Liver (tissue), 9 donors: ENCODE data around the gene CATSPER3. TPM values are rescaled to one million over a fixed set of nuclear protein-coding genes. Genes with fewer than 3 reads are reported as not detected.

Experiments
- DNase-seq: peaks from one replicate; pipeline ENCODE4 v3.0.0-alpha.2; 2017; ENCODE audit warnings: low spot score
- H3K27ac ChIP-seq, 2 donors: one replicate each; pipeline ENCODE4 v1.7.0; 2013; ENCODE audit warnings: inconsistent platforms in 2 of 2, low read length in 2 of 2, control low read depth in 1 of 2, low read depth in 1 of 2, mild to moderate bottlenecking in 1 of 2
- H3K27me3 ChIP-seq, 4 donors: one replicate each; pipeline versions ENCODE4 v1.6.1 to v1.7.0; 2013; ENCODE audit warnings: low read length in 3 of 4, inconsistent platforms in 1 of 4, mild to moderate bottlenecking in 1 of 4, moderate library complexity in 1 of 4; ENCODE audit not compliant: control insufficient read depth in 4 of 4, insufficient read depth in 4 of 4
- H3K36me3 ChIP-seq, 4 donors: one replicate each; pipeline versions ENCODE4 v1.6.1 to v1.7.0; 2013; ENCODE audit warnings: low read length in 3 of 4, mild to moderate bottlenecking in 3 of 4, low read depth in 1 of 4, moderate library complexity in 1 of 4; ENCODE audit not compliant: control insufficient read depth in 4 of 4, insufficient read depth in 3 of 4
- H3K4me1 ChIP-seq, 4 donors: one replicate each; pipeline versions ENCODE4 v1.6.1 to v1.7.0; 2013; ENCODE audit warnings: low read length in 3 of 4, mild to moderate bottlenecking in 3 of 4, moderate library complexity in 1 of 4; ENCODE audit not compliant: control insufficient read depth in 4 of 4, insufficient read depth in 4 of 4
- H3K4me3 ChIP-seq, 3 donors: one replicate each; pipeline versions ENCODE4 v1.6.1 to v1.7.0; 2013; ENCODE audit warnings: low read length in 3 of 3, control low read depth in 1 of 3, low read depth in 1 of 3, mild to moderate bottlenecking in 1 of 3
- H3K9ac ChIP-seq, 2 donors: one replicate each; pipeline ENCODE4 v1.7.0; 2013; ENCODE audit warnings: low read length in 2 of 2, mild to moderate bottlenecking in 2 of 2, moderate library complexity in 2 of 2, control low read depth in 1 of 2, low read depth in 1 of 2
- H3K9me3 ChIP-seq, 4 donors: one replicate each; pipeline versions ENCODE4 v1.6.1 to v1.7.0; 2013; ENCODE audit warnings: low read length in 3 of 4; ENCODE audit not compliant: control insufficient read depth in 4 of 4
- EGR1 ChIP-seq, 2 donors: IDR thresholded peaks; 2 replicates each; pipeline ENCODE4 v1.6.1; 2016 to 2018; ENCODE audit warnings: antibody characterized with exemption in 2 of 2, low read depth in 2 of 2
- FOXA1 ChIP-seq: IDR thresholded peaks from 2 replicates; pipeline ENCODE4 v1.6.1; 2016; ENCODE audit warnings: antibody characterized with exemption
- GABPA ChIP-seq, 2 donors: IDR thresholded peaks in 1 of 2; conservative IDR thresholded peaks in 1 of 2; 2 replicates each; pipeline ENCODE4 v1.6.1; 2016; ENCODE audit warnings: antibody characterized with exemption in 2 of 2, mild to moderate bottlenecking in 1 of 2, moderate library complexity in 1 of 2
- HNF4A ChIP-seq, 2 donors: conservative IDR thresholded peaks; 2 replicates each; pipeline ENCODE4 v1.6.1; 2016; ENCODE audit warnings: antibody characterized with exemption in 2 of 2, mild to moderate bottlenecking in 2 of 2
- HNF4G ChIP-seq: IDR thresholded peaks from 2 replicates; pipeline ENCODE4 v1.6.1; 2016; ENCODE audit warnings: antibody characterized with exemption
- NR2F2 ChIP-seq: IDR thresholded peaks from 2 replicates; pipeline ENCODE4 v1.6.1; 2016; ENCODE audit warnings: antibody characterized with exemption
- RAD21 ChIP-seq, 2 donors: IDR thresholded peaks; 2 replicates each; pipeline ENCODE4 v1.6.1; 2016; ENCODE audit warnings: antibody characterized with exemption in 2 of 2, mild to moderate bottlenecking in 2 of 2
- RXRA ChIP-seq, 2 donors: IDR thresholded peaks; 2 replicates each; pipeline ENCODE4 v1.6.1; 2017 to 2018; ENCODE audit warnings: antibody characterized with exemption in 2 of 2, mild to moderate bottlenecking in 1 of 2
- SP1 ChIP-seq: IDR thresholded peaks from 2 replicates; pipeline ENCODE4 v1.6.1; 2018; ENCODE audit warnings: antibody characterized with exemption, mild to moderate bottlenecking
- TAF1 ChIP-seq: conservative IDR thresholded peaks from 2 replicates; pipeline ENCODE4 v1.6.1; 2016; ENCODE audit warnings: antibody characterized with exemption, mild to moderate bottlenecking
- YY1 ChIP-seq: IDR thresholded peaks from 2 replicates; pipeline ENCODE4 v1.6.1; 2016; ENCODE audit warnings: antibody characterized with exemption, mild to moderate bottlenecking
- WGBS: extraction: QIAGEN DNeasy Blood & Tissue Kit; methylation state at CpG from one replicate; pipeline ENCODE4 v1.1.7; 2013; 5-methylcytosine and 5-hydroxymethylcytosine counted together
- polyA plus RNA-seq, 2 donors: library from polyadenylated mRNA; stranded (reverse) in 1 of 2; unstranded in 1 of 2; fragments of 200-250 nt in 1 of 2; fragments of >200 nt in 1 of 2; fragmentation: Nextera tagmentation in 1 of 2; extraction: Ambion mirVana in 1 of 2; gene quantifications; one replicate each; pipeline versions ENCODE4 v1.2.1 to v1.2.3, GENCODE V29; 2013 to 2015
- total RNA-seq, 2 donors: library from RNA; depleted of rRNA; stranded (reverse); fragments of >200 nt; gene quantifications; one replicate each; pipeline ENCODE4 v1.2.3, GENCODE V29; 2014
- TF ChIP-seq, protein P1 (sequence below): fragments of 150-350 bp; IDR thresholded peaks from 2 replicates; pipeline ENCODE4 v1.5.1; 2017; ENCODE audit warnings: improper control_type of control experiment, low read depth, low read length; ENCODE audit not compliant: missing input control
- TF ChIP-seq, protein P2 (sequence below): IDR thresholded peaks from 2 replicates; pipeline ENCODE4 v1.6.1; 2016; ENCODE audit warnings: antibody characterized with exemption
- TF ChIP-seq, protein P3 (sequence below): IDR thresholded peaks from 2 replicates; pipeline ENCODE4 v1.6.1; 2016; ENCODE audit warnings: antibody characterized with exemption
- TF ChIP-seq, protein P4 (sequence below): IDR thresholded peaks from 2 replicates; pipeline ENCODE4 v1.6.1; 2016; ENCODE audit warnings: antibody characterized with exemption, mild to moderate bottlenecking
- donor health status: healthy.
- donor health status: healthy.
- donor health status: healthy.
- donor health status: healthy.
- donor health status: healthy.

CATSPER3 gene
- total and polyA plus RNA-seq, 4 donors = 0.28 to 0.37 (median 0.34) TPM

DNA sequence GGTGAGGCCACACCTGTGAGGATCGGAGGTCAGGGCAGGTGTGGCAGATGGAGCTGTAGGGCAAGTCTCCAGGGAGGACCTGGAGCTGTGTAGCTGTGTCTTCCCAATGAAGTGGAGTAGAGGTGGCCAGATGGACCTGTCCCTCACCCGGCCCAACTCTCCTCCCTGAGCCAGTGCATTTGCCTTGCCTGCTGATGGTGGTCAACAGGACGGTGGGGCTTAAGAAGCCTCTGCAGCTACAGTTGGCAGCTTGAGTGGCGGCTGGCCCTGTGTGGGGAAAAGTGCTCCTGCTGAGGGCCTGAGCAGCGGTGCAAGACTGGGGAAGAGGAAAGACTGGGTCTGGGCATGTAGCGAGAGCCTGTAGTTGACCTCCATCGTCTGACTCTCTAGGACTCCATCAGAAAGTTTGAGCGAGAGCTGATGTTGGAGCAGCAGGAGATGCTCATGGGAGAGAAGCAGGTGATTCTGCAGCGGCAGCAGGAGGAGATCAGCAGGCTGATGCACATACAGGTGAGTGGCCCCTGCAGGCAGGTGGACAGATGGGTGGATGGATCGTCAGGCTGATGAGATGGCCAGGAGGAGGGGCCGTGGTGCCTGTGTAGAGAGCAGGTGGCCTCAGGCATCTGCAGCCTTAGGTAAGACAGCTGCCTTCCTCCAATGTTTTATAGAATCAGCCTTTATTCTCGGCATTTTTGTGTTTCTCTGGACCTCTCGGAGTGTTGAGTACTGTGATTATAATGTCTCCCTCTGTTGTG lies 41.5 kb downstream of the CATSPER3 start:
- no peak for DNase-seq
- 95% methylated on average over 13 of the region's 13 CpGs for WGBS
- H3K9me3 ChIP-seq = no peaks in the 10 kb centered on the region

GRCh38 chr5:135009736-135010501 lies 42.2 kb downstream of the CATSPER3 start:
- TF ChIP-seq FOXA1 (no peak), RXRA (IDR thresholded peaks at IDR 0.05) (no peak), HNF4A (conservative IDR thresholded peaks at IDR 0.05) (no peak), HNF4G (no peak), GABPA (IDR thresholded peaks at IDR 0.05 in 1 of 2, conservative IDR thresholded peaks at IDR 0.05 in 1 of 2) (no peak), TAF1 (no peak), NR2F2 (no peak), YY1 (no peak), EGR1 (IDR thresholded peaks at IDR 0.05; ENCODE audit: low read depth in 2 of 2) (no peak), SP1 (no peak)
- TF ChIP-seq, protein P1, sequence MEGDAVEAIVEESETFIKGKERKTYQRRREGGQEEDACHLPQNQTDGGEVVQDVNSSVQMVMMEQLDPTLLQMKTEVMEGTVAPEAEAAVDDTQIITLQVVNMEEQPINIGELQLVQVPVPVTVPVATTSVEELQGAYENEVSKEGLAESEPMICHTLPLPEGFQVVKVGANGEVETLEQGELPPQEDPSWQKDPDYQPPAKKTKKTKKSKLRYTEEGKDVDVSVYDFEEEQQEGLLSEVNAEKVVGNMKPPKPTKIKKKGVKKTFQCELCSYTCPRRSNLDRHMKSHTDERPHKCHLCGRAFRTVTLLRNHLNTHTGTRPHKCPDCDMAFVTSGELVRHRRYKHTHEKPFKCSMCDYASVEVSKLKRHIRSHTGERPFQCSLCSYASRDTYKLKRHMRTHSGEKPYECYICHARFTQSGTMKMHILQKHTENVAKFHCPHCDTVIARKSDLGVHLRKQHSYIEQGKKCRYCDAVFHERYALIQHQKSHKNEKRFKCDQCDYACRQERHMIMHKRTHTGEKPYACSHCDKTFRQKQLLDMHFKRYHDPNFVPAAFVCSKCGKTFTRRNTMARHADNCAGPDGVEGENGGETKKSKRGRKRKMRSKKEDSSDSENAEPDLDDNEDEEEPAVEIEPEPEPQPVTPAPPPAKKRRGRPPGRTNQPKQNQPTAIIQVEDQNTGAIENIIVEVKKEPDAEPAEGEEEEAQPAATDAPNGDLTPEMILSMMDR = no peak
- TF ChIP-seq, protein P2, sequence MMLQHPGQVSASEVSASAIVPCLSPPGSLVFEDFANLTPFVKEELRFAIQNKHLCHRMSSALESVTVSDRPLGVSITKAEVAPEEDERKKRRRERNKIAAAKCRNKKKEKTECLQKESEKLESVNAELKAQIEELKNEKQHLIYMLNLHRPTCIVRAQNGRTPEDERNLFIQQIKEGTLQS = no peak
- TF ChIP-seq, protein P3, sequence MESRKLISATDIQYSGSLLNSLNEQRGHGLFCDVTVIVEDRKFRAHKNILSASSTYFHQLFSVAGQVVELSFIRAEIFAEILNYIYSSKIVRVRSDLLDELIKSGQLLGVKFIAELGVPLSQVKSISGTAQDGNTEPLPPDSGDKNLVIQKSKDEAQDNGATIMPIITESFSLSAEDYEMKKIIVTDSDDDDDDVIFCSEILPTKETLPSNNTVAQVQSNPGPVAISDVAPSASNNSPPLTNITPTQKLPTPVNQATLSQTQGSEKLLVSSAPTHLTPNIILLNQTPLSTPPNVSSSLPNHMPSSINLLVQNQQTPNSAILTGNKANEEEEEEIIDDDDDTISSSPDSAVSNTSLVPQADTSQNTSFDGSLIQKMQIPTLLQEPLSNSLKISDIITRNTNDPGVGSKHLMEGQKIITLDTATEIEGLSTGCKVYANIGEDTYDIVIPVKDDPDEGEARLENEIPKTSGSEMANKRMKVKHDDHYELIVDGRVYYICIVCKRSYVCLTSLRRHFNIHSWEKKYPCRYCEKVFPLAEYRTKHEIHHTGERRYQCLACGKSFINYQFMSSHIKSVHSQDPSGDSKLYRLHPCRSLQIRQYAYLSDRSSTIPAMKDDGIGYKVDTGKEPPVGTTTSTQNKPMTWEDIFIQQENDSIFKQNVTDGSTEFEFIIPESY = no peak
- TF ChIP-seq, protein P4, sequence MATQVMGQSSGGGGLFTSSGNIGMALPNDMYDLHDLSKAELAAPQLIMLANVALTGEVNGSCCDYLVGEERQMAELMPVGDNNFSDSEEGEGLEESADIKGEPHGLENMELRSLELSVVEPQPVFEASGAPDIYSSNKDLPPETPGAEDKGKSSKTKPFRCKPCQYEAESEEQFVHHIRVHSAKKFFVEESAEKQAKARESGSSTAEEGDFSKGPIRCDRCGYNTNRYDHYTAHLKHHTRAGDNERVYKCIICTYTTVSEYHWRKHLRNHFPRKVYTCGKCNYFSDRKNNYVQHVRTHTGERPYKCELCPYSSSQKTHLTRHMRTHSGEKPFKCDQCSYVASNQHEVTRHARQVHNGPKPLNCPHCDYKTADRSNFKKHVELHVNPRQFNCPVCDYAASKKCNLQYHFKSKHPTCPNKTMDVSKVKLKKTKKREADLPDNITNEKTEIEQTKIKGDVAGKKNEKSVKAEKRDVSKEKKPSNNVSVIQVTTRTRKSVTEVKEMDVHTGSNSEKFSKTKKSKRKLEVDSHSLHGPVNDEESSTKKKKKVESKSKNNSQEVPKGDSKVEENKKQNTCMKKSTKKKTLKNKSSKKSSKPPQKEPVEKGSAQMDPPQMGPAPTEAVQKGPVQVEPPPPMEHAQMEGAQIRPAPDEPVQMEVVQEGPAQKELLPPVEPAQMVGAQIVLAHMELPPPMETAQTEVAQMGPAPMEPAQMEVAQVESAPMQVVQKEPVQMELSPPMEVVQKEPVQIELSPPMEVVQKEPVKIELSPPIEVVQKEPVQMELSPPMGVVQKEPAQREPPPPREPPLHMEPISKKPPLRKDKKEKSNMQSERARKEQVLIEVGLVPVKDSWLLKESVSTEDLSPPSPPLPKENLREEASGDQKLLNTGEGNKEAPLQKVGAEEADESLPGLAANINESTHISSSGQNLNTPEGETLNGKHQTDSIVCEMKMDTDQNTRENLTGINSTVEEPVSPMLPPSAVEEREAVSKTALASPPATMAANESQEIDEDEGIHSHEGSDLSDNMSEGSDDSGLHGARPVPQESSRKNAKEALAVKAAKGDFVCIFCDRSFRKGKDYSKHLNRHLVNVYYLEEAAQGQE = no peak
- peak; percentile 28 for DNase-seq
- WGBS = 93% methylated on average over 11 of the region's 11 CpGs
- Histone ChIP-seq H3K9ac (no peak overlapping the region), H3K27me3 (no peaks in the 10 kb centered on the region), H3K27ac (no peak overlapping the region), H3K4me3 (no peak overlapping the region), H3K9me3 (no peaks in the 10 kb centered on the region), H3K4me1 (peaks cover 2 to 22% (median 14%) of the 10 kb centered on the region in 4 donors), H3K36me3 (no peaks in the 10 kb centered on the region)

More for the DNA sequence above, 41.5 kb downstream of the CATSPER3 start:
- H3K4me1 ChIP-seq = peaks cover 0 to 14% (median 8%) of the 10 kb centered on the region in 4 donors
- H3K27ac ChIP-seq = no peak overlapping the region
- no peak for TF ChIP-seq HNF4A (conservative IDR thresholded peaks at IDR 0.05)
- no peak for TF ChIP-seq GABPA (IDR thresholded peaks at IDR 0.05 in 1 of 2, conservative IDR thresholded peaks at IDR 0.05 in 1 of 2)
- TF ChIP-seq FOXA1 = no peak
- no peak for TF ChIP-seq RAD21 (IDR thresholded peaks at IDR 0.05)
- H3K9ac ChIP-seq = no peak overlapping the region
- no peaks in the 10 kb centered on the region for H3K27me3 ChIP-seq
- H3K36me3 ChIP-seq = no peaks in the 10 kb centered on the region
- no peak overlapping the region for H3K4me3 ChIP-seq
